Heart left ventricle (tissue), 13 donors: ENCODE results near the gene CALR.

Source experiments
- CTCF ChIP-seq, 12 donors: fragments of 200-600 bp; sonication (generic) in 4 of 12; IDR thresholded peaks; one replicate each; pipeline versions ENCODE4 v1.5.0 to v1.8.0; 2018 to 2022; ENCODE audit warnings: antibody characterized with exemption in 12 of 12, mild to moderate bottlenecking in 5 of 12
- POLR2A ChIP-seq, 2 donors: fragments of 450-650 bp; IDR thresholded peaks; one replicate each; pipeline ENCODE4 v1.6.1; 2017; ENCODE audit warnings: antibody characterized with exemption in 2 of 2, mild to moderate bottlenecking in 2 of 2, moderate library complexity in 2 of 2
- donor health status: ischemic (EF 13 %, LVEDD 7.1; RV severe dilation, severe dysfunction).
- donor health status: DM: no; HTN: yes; CAD: no.
- donor health status: DM: no; HTN: no; CAD: no.
- donor health status: ischemic (EF 25% LVEDD 6.9; RV normal size, moderate dysfunction).
- donor health status: ischemic (EF 25% LVEDD 5.7; RV mildly dilated, moderate dysfunction).
- donor health status: ischemic (EF 35%, LVEDD 5.7; RV mildly dilated, moderate dysfunction).
- donor health status: nonischemic (EF 11% LVEDD 7.7; RV severe dilation, severe dysfunction).
- donor health status: DM: yes; HTN: yes; CAD: no.
- donor health status: PGD.
- donor health status: ischemic (EF 29% LVEDD 5.4; RV normal size, mild dysfunction).
- donor health status: nonischemic (EF 23%, LVEDD 6.1; RV moderate dilation, normal function).

- TF ChIP-seq CTCF (IDR thresholded peaks at IDR 0.05) (no peak), POLR2A (IDR thresholded peaks at IDR 0.05) (no peak)
Measured at GRCh38 chr19:12970070-12970820, 31.8 kb downstream of the CALR start.
